HepG2 (cell line): ENCODE data around the gene ALS2CL. TPM values are rescaled to one million over a fixed set of nuclear protein-coding genes. Genes with fewer than 3 reads are reported as not detected.

Experiments
- ATAC-seq: fragments of 200-7000 bp; cut with Tn5 transposase; 3 replicates; pipeline ENCODE4 v1.9.1; 2020; ENCODE audit warnings: mild to moderate bottlenecking, moderate library complexity
- BruUV-seq: library from RNA; stranded (reverse); fragments of 400-500 nt; replicated peaks from 2 replicates; lab custom pipeline; 2021; lab: Mats Ljungman, UMichigan
- CTCF ChIA-PET: fragments of 300-600 bp; formaldehyde crosslinking; extraction: SDS; loops from one replicate; lab custom pipeline; 2021; ENCODE audit warnings: low total read pairs, inconsistent platforms, low intra/inter-chr PET ratio; lab: Yijun Ruan, JAX
- POLR2A ChIA-PET: fragments of 350-600 bp; sonication (Branson Sonifier 250); formaldehyde crosslinking; loops from one replicate; lab custom pipeline; 2020; ENCODE audit warnings: antibody characterized with exemption, inconsistent platforms; lab: Yijun Ruan, JAX
- DNase-seq: peaks from one replicate; pipeline ENCODE4 v3.0.0-alpha.2; 2015; ENCODE audit warnings: low spot score
- FAIRE-seq: peaks from 3 replicates; lab custom pipeline; 2011; peaks lifted over from hg19 to GRCh38; lab: Jason Lieb, UNC
- H2AFZ ChIP-seq: one replicate; pipeline ENCODE4 v1.6.1; 2011; ENCODE audit warnings: low read length, inconsistent platforms
- H3K27ac ChIP-seq: fragments of 300-600 bp; 3 replicates; pipeline ENCODE4 v1.8.0; 2011; ENCODE audit warnings: mixed run types, mild to moderate bottlenecking, mixed read lengths, low read length, inconsistent platforms; ENCODE audit not compliant: insufficient read depth; ENCODE audit errors: extremely low read length
- H3K27me3 ChIP-seq, 2 experiments: fragments of 200-600 bp in 1 of 2; 2 replicates in 1 of 2; 3 replicates in 1 of 2; pipeline versions ENCODE4 v1.6.0 to v1.8.0; 2011; ENCODE audit warnings: low read length in 2 of 2, mild to moderate bottlenecking in 2 of 2, moderate library complexity in 2 of 2, inconsistent platforms in 1 of 2; ENCODE audit not compliant: insufficient read depth in 2 of 2, control insufficient read depth in 1 of 2
- H3K36me3 ChIP-seq, 2 experiments: fragments of 200-600 bp in 1 of 2; replicated peaks in 1 of 2; 2 replicates in 1 of 2; 3 replicates in 1 of 2; pipeline versions ENCODE4 v1.5.1 to v1.8.0; 2011; ENCODE audit warnings: low read length in 2 of 2, inconsistent platforms in 1 of 2; ENCODE audit not compliant: insufficient read depth in 2 of 2, control insufficient read depth in 1 of 2
- H3K4me1 ChIP-seq: 2 replicates; pipeline ENCODE4 v1.5.1; 2012; ENCODE audit warnings: low read length, inconsistent platforms; ENCODE audit not compliant: insufficient read depth
- H3K4me2 ChIP-seq: 2 replicates; pipeline ENCODE4 v1.6.0; 2011; ENCODE audit warnings: low read depth, low read length, inconsistent platforms
- H3K4me3 ChIP-seq, 3 experiments: fragments of 200-600 bp in 1 of 3; sonication (generic), shearing (Covaris generic) in 1 of 3; replicated peaks in 1 of 3; 2 replicates each; pipeline ENCODE4 v1.5.1; 2011 to 2016; ENCODE audit warnings: low read length in 3 of 3, inconsistent platforms in 2 of 3, low read depth in 2 of 3, mild to moderate bottlenecking in 2 of 3, control low read depth in 1 of 3, mixed read lengths in 1 of 3; ENCODE audit not compliant: insufficient read depth in 1 of 3
- H3K79me2 ChIP-seq: one replicate; pipeline ENCODE4 v1.6.1; 2011; ENCODE audit warnings: low read length, inconsistent platforms; ENCODE audit not compliant: insufficient read depth
- H3K9ac ChIP-seq: 2 replicates; pipeline ENCODE4 v1.6.0; 2011; ENCODE audit warnings: mild to moderate bottlenecking, low read depth, low read length, inconsistent platforms; ENCODE audit not compliant: insufficient read depth
- H3K9me3 ChIP-seq: 2 replicates; pipeline ENCODE4 v1.5.1; 2012; ENCODE audit warnings: mild to moderate bottlenecking, low read length
- H4K20me1 ChIP-seq: 2 replicates; pipeline ENCODE4 v1.6.0; 2011; ENCODE audit warnings: inconsistent platforms, mild to moderate bottlenecking, low read length, moderate library complexity; ENCODE audit not compliant: insufficient read depth
- ELF3 ChIP-seq: IDR thresholded peaks from 2 replicates; pipeline ENCODE4 v1.6.1; 2016; ENCODE audit warnings: missing genetic modification reagents, missing compliant biosample characterization
- FOXA1 ChIP-seq, 2 experiments: fragments of 450-650 bp in 1 of 2; sonication (generic) in 1 of 2; formaldehyde crosslinking in 1 of 2; IDR thresholded peaks; 2 replicates each; pipeline versions ENCODE4 v1.4.0 to v1.6.1; 2016 to 2020; ENCODE audit warnings: missing genetic modification reagents in 1 of 2
- GZF1 ChIP-seq: sonication (generic); formaldehyde crosslinking; IDR thresholded peaks from 2 replicates; pipeline ENCODE4 v1.5.1; 2020; ENCODE audit warnings: mild to moderate bottlenecking, missing genetic modification reagents
- MEIS1 ChIP-seq: sonication (generic); formaldehyde crosslinking; IDR thresholded peaks from 2 replicates; pipeline ENCODE4 v1.9.0; 2021; ENCODE audit warnings: mild to moderate bottlenecking, missing genetic modification reagents, moderate library complexity, borderline replicate concordance
- MIER3 ChIP-seq: IDR thresholded peaks from 2 replicates; pipeline ENCODE4 v1.6.1; 2016; ENCODE audit warnings: missing compliant biosample characterization, borderline replicate concordance
- PAX8 ChIP-seq: sonication (generic); formaldehyde crosslinking; IDR thresholded peaks from 2 replicates; pipeline ENCODE4 v1.8.0; 2022; ENCODE audit warnings: mild to moderate bottlenecking, missing genetic modification reagents, borderline replicate concordance
- RARG ChIP-seq: sonication (generic); formaldehyde crosslinking; IDR thresholded peaks from 2 replicates; pipeline ENCODE4 v1.4.0; 2020; ENCODE audit warnings: low read depth, mild to moderate bottlenecking, missing genetic modification reagents
- ZMYM4 ChIP-seq: sonication (generic); formaldehyde crosslinking; IDR thresholded peaks from 2 replicates; pipeline ENCODE4 v1.8.1; 2023; ENCODE audit warnings: mild to moderate bottlenecking, missing genetic modification reagents
- ZNF207 ChIP-seq: fragments of 450-650 bp; IDR thresholded peaks from 2 replicates; pipeline ENCODE4 v1.6.1; 2016; ENCODE audit warnings: antibody characterized with exemption, borderline replicate concordance
- ZNF350 ChIP-seq: sonication (generic); formaldehyde crosslinking; IDR thresholded peaks from 2 replicates; pipeline ENCODE4 v1.4.0; 2020; ENCODE audit warnings: mild to moderate bottlenecking, low read depth, missing genetic modification reagents, borderline replicate concordance
- ZNF496 ChIP-seq: sonication (generic); formaldehyde crosslinking; IDR thresholded peaks from 2 replicates; pipeline ENCODE4 v1.8.1; 2023; ENCODE audit warnings: mild to moderate bottlenecking, moderate library complexity, missing genetic modification reagents; ENCODE audit not compliant: insufficient replicate concordance
- WGBS: methylation state at CpG from one replicate; pipeline ENCODE4 v1.1.6; 2017; ENCODE audit warnings: low lambda C conversion rate; 5-methylcytosine and 5-hydroxymethylcytosine counted together
- in situ Hi-C: cut with HindIII; loops from 2 replicates; pipeline ENCODE4 v1.10.0; 2017; ENCODE audit warnings: low pct_unique_long_range_greater_than_20kb; ENCODE audit not compliant: extremely low pct_ligation_motif_present
- intact Hi-C: fragments of 100-400 bp; cut with micrococcal nuclease; formaldehyde crosslinking; loops from one replicate; pipeline ENCODE4 v1.10.0; 2022; ENCODE audit not compliant: unreplicated experiment
- polyA plus RNA-seq, 8 experiments: library from polyadenylated mRNA; depleted of rRNA in 3 of 8; stranded (reverse) in 7 of 8; unstranded in 1 of 8; fragments of >200 nt; fragmentation: Illumina TruSeq in 4 of 8; extraction: Trizol in 4 of 8; gene quantifications; 2 replicates each; pipeline versions ENCODE4 v1.2.1 to v1.2.3, GENCODE V29; 2011 to 2016; ENCODE audit warnings: low read depth in 4 of 8, missing spikeins in 1 of 8, mixed read lengths in 1 of 8; ENCODE audit not compliant: insufficient read depth in 1 of 8
- total RNA-seq, 5 experiments: library from RNA; depleted of rRNA; stranded (reverse); fragments of >200 nt; fragmentation: Illumina TruSeq; extraction: Trizol; gene quantifications; 2 replicates each; pipeline ENCODE4 v1.2.3, GENCODE V29; 2016; ENCODE audit warnings: low read depth in 1 of 5
- TF ChIP-seq, protein P1 (sequence below): sonication (generic); formaldehyde crosslinking; IDR thresholded peaks from 2 replicates; pipeline ENCODE4 v1.5.1; 2020; ENCODE audit warnings: missing genetic modification reagents, mild to moderate bottlenecking, borderline replicate concordance
- TF ChIP-seq, protein P2 (sequence below): sonication (generic); formaldehyde crosslinking; IDR thresholded peaks from 2 replicates; pipeline ENCODE4 v1.4.0; 2020; ENCODE audit warnings: missing genetic modification reagents
- TF ChIP-seq, protein P3 (sequence below): IDR thresholded peaks from 2 replicates; pipeline ENCODE4 v1.6.1; 2012; ENCODE audit warnings: inconsistent platforms
- TF ChIP-seq, protein P4 (sequence below): sonication (generic); formaldehyde crosslinking; IDR thresholded peaks from 2 replicates; pipeline ENCODE4 v1.5.1; 2020; ENCODE audit warnings: missing genetic modification reagents, mild to moderate bottlenecking, borderline replicate concordance

The ALS2CL gene
- total and polyA plus RNA-seq, 2 of the 13 experiments (the other 11 are each of a cell fraction or from before 2014, with no cell fraction given), result not detected

DNA sequence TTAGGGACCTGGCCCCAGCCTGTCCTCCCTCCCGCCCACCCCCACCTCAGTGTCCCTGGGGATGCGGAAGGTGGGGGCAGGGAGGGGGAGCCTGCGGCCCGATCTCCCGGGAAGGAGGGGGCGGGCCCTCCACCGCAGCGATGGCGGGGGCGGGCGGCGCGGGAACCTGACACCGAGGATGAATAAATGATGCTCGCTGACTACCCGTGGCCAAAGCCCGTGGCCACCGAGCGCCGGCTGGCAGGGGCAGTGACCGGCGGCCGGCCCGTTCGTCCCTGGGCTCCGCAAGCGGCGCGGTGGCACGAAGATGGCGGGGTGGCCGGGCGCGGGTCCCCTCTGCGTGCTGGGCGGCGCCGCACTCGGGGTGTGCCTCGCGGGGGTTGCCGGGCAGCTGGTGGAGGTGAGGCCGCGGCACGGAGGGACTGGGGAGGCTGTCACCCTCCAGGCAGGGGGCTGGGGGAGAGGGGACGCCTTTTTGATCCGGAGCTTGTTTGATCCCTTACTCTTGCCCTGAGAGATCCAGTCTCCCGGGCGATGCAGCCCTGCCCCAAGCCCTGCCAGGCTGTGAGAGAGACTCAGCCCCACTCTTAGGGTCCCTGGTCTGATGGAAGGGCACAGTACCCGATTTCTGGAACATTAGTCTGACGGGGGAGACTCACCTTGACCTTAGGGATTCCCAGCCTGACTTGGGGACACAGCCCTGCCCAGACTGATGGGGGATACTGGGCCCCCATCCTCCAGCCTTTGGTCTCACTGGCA, 7.9 kb upstream of the ALS2CL start, which contains the start of gene TMIE:
Gene TMIE (plus strand): TSS at position 212 of the 759 bp plus-strand sequence. CDS start 96 bp downstream, at position 308.
- POLR2A ChIA-PET, result no interaction called here
- in situ Hi-C loops, result no loop called here
- intact Hi-C loops, result no loop called here
- no TSS peak for BruUV-seq
- no peak for FAIRE-seq
- DNase-seq, result no peak
- Histone ChIP-seq H3K79me2 (no peaks in the 10 kb centered on the region), H3K27me3 (0 out of 5 replicates have a peak, but pooled peaks cover 0 to 7% of the 10 kb centered on the region in 2 experiments), H3K4me3 (no peak within 1 kb of the TSS), H3K9ac (no peak within 1 kb of the TSS), H4K20me1 (no peaks in the 10 kb centered on the region), H3K36me3 (no peaks in the 10 kb centered on the region), H3K27ac (no peak within 1 kb of the TSS), H3K9me3 (no peaks in the 10 kb centered on the region), H3K4me2 (no peak within 1 kb of the TSS), H3K4me1 (no peaks in the 10 kb centered on the region), H2AFZ (no peak within 1 kb of the TSS)
- 75% methylated on average over 27 of the region's 51 CpGs for WGBS
- CTCF ChIA-PET, result no interaction called here
- TF ChIP-seq, protein P1, sequence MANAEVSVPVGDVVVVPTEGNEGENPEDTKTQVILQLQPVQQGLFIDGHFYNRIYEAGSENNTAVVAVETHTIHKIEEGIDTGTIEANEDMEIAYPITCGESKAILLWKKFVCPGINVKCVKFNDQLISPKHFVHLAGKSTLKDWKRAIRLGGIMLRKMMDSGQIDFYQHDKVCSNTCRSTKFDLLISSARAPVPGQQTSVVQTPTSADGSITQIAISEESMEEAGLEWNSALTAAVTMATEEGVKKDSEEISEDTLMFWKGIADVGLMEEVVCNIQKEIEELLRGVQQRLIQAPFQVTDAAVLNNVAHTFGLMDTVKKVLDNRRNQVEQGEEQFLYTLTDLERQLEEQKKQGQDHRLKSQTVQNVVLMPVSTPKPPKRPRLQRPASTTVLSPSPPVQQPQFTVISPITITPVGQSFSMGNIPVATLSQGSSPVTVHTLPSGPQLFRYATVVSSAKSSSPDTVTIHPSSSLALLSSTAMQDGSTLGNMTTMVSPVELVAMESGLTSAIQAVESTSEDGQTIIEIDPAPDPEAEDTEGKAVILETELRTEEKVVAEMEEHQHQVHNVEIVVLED (CRISPR knock-in tag), result no peak
- TF ChIP-seq FOXA1 (IDR thresholded peaks at IDR 0.05) (no peak), FOXA1 (CRISPR knock-in tag; IDR thresholded peaks at IDR 0.05) (no peak), ZMYM4 (CRISPR knock-in tag) (no peak), RARG (CRISPR knock-in tag) (no peak), PAX8 (CRISPR knock-in tag) (no peak), ZNF496 (CRISPR knock-in tag) (no peak), ZNF207 (no peak), GZF1 (no peak), ELF3 (CRISPR knock-in tag) (no peak), MIER3 (CRISPR knock-in tag) (no peak), MEIS1 (CRISPR knock-in tag) (no peak), ZNF350 (CRISPR knock-in tag) (no peak)
- TF ChIP-seq, protein P2, sequence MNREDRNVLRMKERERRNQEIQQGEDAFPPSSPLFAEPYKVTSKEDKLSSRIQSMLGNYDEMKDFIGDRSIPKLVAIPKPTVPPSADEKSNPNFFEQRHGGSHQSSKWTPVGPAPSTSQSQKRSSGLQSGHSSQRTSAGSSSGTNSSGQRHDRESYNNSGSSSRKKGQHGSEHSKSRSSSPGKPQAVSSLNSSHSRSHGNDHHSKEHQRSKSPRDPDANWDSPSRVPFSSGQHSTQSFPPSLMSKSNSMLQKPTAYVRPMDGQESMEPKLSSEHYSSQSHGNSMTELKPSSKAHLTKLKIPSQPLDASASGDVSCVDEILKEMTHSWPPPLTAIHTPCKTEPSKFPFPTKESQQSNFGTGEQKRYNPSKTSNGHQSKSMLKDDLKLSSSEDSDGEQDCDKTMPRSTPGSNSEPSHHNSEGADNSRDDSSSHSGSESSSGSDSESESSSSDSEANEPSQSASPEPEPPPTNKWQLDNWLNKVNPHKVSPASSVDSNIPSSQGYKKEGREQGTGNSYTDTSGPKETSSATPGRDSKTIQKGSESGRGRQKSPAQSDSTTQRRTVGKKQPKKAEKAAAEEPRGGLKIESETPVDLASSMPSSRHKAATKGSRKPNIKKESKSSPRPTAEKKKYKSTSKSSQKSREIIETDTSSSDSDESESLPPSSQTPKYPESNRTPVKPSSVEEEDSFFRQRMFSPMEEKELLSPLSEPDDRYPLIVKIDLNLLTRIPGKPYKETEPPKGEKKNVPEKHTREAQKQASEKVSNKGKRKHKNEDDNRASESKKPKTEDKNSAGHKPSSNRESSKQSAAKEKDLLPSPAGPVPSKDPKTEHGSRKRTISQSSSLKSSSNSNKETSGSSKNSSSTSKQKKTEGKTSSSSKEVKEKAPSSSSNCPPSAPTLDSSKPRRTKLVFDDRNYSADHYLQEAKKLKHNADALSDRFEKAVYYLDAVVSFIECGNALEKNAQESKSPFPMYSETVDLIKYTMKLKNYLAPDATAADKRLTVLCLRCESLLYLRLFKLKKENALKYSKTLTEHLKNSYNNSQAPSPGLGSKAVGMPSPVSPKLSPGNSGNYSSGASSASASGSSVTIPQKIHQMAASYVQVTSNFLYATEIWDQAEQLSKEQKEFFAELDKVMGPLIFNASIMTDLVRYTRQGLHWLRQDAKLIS, result no peak
- TF ChIP-seq, protein P3, sequence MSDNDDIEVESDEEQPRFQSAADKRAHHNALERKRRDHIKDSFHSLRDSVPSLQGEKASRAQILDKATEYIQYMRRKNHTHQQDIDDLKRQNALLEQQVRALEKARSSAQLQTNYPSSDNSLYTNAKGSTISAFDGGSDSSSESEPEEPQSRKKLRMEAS, result no peak
- TF ChIP-seq, protein P4, sequence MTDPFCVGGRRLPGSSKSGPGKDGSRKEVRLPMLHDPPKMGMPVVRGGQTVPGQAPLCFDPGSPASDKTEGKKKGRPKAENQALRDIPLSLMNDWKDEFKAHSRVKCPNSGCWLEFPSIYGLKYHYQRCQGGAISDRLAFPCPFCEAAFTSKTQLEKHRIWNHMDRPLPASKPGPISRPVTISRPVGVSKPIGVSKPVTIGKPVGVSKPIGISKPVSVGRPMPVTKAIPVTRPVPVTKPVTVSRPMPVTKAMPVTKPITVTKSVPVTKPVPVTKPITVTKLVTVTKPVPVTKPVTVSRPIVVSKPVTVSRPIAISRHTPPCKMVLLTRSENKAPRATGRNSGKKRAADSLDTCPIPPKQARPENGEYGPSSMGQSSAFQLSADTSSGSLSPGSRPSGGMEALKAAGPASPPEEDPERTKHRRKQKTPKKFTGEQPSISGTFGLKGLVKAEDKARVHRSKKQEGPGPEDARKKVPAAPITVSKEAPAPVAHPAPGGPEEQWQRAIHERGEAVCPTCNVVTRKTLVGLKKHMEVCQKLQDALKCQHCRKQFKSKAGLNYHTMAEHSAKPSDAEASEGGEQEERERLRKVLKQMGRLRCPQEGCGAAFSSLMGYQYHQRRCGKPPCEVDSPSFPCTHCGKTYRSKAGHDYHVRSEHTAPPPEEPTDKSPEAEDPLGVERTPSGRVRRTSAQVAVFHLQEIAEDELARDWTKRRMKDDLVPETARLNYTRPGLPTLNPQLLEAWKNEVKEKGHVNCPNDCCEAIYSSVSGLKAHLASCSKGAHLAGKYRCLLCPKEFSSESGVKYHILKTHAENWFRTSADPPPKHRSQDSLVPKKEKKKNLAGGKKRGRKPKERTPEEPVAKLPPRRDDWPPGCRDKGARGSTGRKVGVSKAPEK (CRISPR knock-in tag), result no peak
- no peak for ATAC-seq
